ENCODE measurements around the gene KLHL29. TPM values are rescaled to one million over a fixed set of nuclear protein-coding genes. Genes with fewer than 3 reads are reported as not detected.

The KLHL29 gene
- total and polyA plus RNA-seq, 2 experiments from 2014 or later, result 1.5 to 6.5 TPM

GRCh38 chr2:23351388-23352141 is 33.4 kb upstream of the KLHL29 start:
- Histone ChIP-seq H3K4me2 (peak overlapping the region; percentile 68), H3K27me3 (ENCODE audit: insufficient read depth) (peaks cover 10% of the 10 kb centered on the region; the same call in 1 of the 2 replicates), H4K20me1 (replicated peaks; ENCODE audit: insufficient read depth) (no peaks in the 10 kb centered on the region), H2AFZ (peak overlapping the region; percentile 97), H3F3A (replicated peaks; ENCODE audit: low read depth) (no peaks in the 10 kb centered on the region), H3K4me1 (ENCODE audit: insufficient read depth) (peaks cover 3% of the 10 kb centered on the region; the same call in 1 of the 2 replicates), H3K27ac (ENCODE audit: low read depth) (no peak overlapping the region), H3K36me3 (ENCODE audit: insufficient read depth) (no peaks in the 10 kb centered on the region), H3K79me2 (replicated peaks; ENCODE audit: insufficient read depth) (no peaks in the 10 kb centered on the region), H3K9me2 (ENCODE audit: insufficient read depth) (0 out of 2 replicates have a peak, but pooled peaks cover 3% of the 10 kb centered on the region), H3K4me3 (peak overlapping the region; percentile 34; the same call in 1 of the 2 replicates)
- no peak overlapping the region for H3K27ac Mint-ChIP-seq
- H3K4me3 Mint-ChIP-seq, result no peak overlapping the region
- peaks cover 4% of the 10 kb centered on the region; the same call in 1 of the 3 replicates for H3K4me1 Mint-ChIP-seq
- peaks cover 9% of the 10 kb centered on the region for H3K27me3 Mint-ChIP-seq (ENCODE audit: insufficient read depth, low read depth, poor library complexity)
- TF ChIP-seq POLR2AphosphoS5 (IDR thresholded peaks at IDR 0.05; ENCODE audit: low read depth), result 0 out of 2 replicates have a peak, but pooled peaks have one; percentile 18
- peak; percentile 76 to 87 for TF ChIP-seq CTCF (conservative IDR thresholded peaks at IDR 0.05; ENCODE audit: low read depth in 2 of 2)
- TF ChIP-seq ZNF114 (CRISPR knock-in tag; IDR thresholded peaks at IDR 0.05), result no peak
- no peak for TF ChIP-seq ZNF331 (CRISPR knock-in tag; IDR thresholded peaks at IDR 0.05; ENCODE audit: low read depth)
- TF ChIP-seq CREB1 (CRISPR knock-in tag; IDR thresholded peaks at IDR 0.05; ENCODE audit: low read depth), result 0 out of 2 replicates have a peak, but pooled peaks have one; percentile 50
- TF ChIP-seq REST (IDR thresholded peaks at IDR 0.05; ENCODE audit: unreplicated experiment), result no peak
- peak; percentile 99 for ATAC-seq
- H3K36me3 Mint-ChIP-seq (ENCODE audit: low read depth), result no peaks in the 10 kb centered on the region; the same call in 2 of the 3 replicates
- DNase-seq (ENCODE audit: low spot score), result peak; percentile 92
- peaks cover 3% of the 10 kb centered on the region; the same call in 1 of the 3 replicates for H3K9me3 Mint-ChIP-seq

GRCh38 chr2:23354554-23354953 is 30.4 kb upstream of the KLHL29 start:
- H3K9me3 Mint-ChIP-seq, result no peaks in the 10 kb centered on the region
- peaks cover 4% of the 10 kb centered on the region; the same call in 1 of the 3 replicates for H3K4me1 Mint-ChIP-seq
- Histone ChIP-seq H3K4me3 (no peak overlapping the region), H3K27me3 (ENCODE audit: insufficient read depth) (peaks cover 12% of the 10 kb centered on the region; the same call in 1 of the 2 replicates), H3K79me2 (replicated peaks; ENCODE audit: insufficient read depth) (no peaks in the 10 kb centered on the region), H3K9me2 (ENCODE audit: insufficient read depth) (0 out of 2 replicates have a peak, but pooled peaks cover 6% of the 10 kb centered on the region), H3K4me2 (no peak overlapping the region), H3K4me1 (ENCODE audit: insufficient read depth) (peaks cover 3% of the 10 kb centered on the region; the same call in 1 of the 2 replicates), H3K27ac (ENCODE audit: low read depth) (no peak overlapping the region), H3K36me3 (ENCODE audit: insufficient read depth) (no peaks in the 10 kb centered on the region), H2AFZ (no peak overlapping the region), H4K20me1 (replicated peaks; ENCODE audit: insufficient read depth) (no peaks in the 10 kb centered on the region), H3F3A (replicated peaks; ENCODE audit: low read depth) (no peaks in the 10 kb centered on the region)
- DNase-seq (ENCODE audit: low spot score), result no peak
- no peak for ATAC-seq
- peaks cover 17% of the 10 kb centered on the region for H3K27me3 Mint-ChIP-seq (ENCODE audit: insufficient read depth, low read depth, poor library complexity)
- H3K4me3 Mint-ChIP-seq, result no peak overlapping the region
- H3K36me3 Mint-ChIP-seq (ENCODE audit: low read depth), result no peaks in the 10 kb centered on the region
- no peak overlapping the region for H3K27ac Mint-ChIP-seq
- TF ChIP-seq EZH2phosphoT487 (IDR thresholded peaks at IDR 0.05; ENCODE audit: unreplicated experiment) (no peak), CREB1 (CRISPR knock-in tag; IDR thresholded peaks at IDR 0.05; ENCODE audit: low read depth) (no peak), ZNF462 (CRISPR knock-in tag; IDR thresholded peaks at IDR 0.05) (no peak)
